GM23248 (cell line): Measurements from ENCODE around the gene ISG15. TPM values are rescaled to one million over a fixed set of nuclear protein-coding genes. Genes with fewer than 3 reads are reported as not detected.

Source experiments
- DNase-seq: peaks from one replicate; pipeline ENCODE4 v3.0.0-alpha.2; 2015
- H2AFZ ChIP-seq: fragments of 200-600 bp; sonication (generic); 2 replicates; pipeline ENCODE4 v1.6.1; 2016; ENCODE audit warnings: antibody characterized with exemption
- H3F3A ChIP-seq: fragments of 200-600 bp; sonication (generic); 2 replicates; pipeline ENCODE4 v1.6.1; 2016; ENCODE audit warnings: mild to moderate bottlenecking, antibody characterized with exemption, mixed run types; ENCODE audit not compliant: insufficient read depth
- H3K27ac ChIP-seq: fragments of 200-600 bp; sonication (generic); 2 replicates; pipeline ENCODE4 v1.5.1; 2016; ENCODE audit warnings: mild to moderate bottlenecking
- H3K27me3 ChIP-seq: fragments of 200-600 bp; sonication (generic); replicated peaks from 2 replicates; pipeline ENCODE4 v1.6.1; 2016; ENCODE audit warnings: mild to moderate bottlenecking; ENCODE audit not compliant: insufficient read depth
- H3K36me3 ChIP-seq: fragments of 200-600 bp; sonication (generic); 2 replicates; pipeline ENCODE4 v1.6.1; 2016; ENCODE audit warnings: low read depth, mild to moderate bottlenecking
- H3K4me1 ChIP-seq: fragments of 200-600 bp; sonication (generic); 2 replicates; pipeline ENCODE4 v1.6.1; 2016; ENCODE audit warnings: mild to moderate bottlenecking; ENCODE audit not compliant: insufficient read depth
- H3K4me2 ChIP-seq: fragments of 200-600 bp; sonication (generic); one replicate; pipeline ENCODE4 v1.6.1; 2016; ENCODE audit warnings: mild to moderate bottlenecking; ENCODE audit not compliant: unreplicated experiment
- H3K4me3 ChIP-seq: fragments of 200-600 bp; sonication (generic); 2 replicates; pipeline ENCODE4 v1.5.1; 2016; ENCODE audit warnings: mild to moderate bottlenecking
- H3K79me2 ChIP-seq: fragments of 200-600 bp; sonication (generic); 2 replicates; pipeline ENCODE4 v1.6.1; 2016; ENCODE audit warnings: mild to moderate bottlenecking; ENCODE audit not compliant: insufficient read depth
- H3K9ac ChIP-seq: fragments of 200-600 bp; sonication (generic); 2 replicates; pipeline ENCODE4 v1.6.1; 2016; ENCODE audit warnings: mild to moderate bottlenecking
- H3K9me2 ChIP-seq: fragments of 200-600 bp; sonication (generic); 2 replicates; pipeline ENCODE4 v1.6.1; 2016; ENCODE audit warnings: mixed run types, mild to moderate bottlenecking, moderate library complexity; ENCODE audit not compliant: insufficient read depth
- H3K9me3 ChIP-seq: fragments of 200-600 bp; sonication (generic); one replicate; pipeline ENCODE4 v1.6.1; 2017; ENCODE audit warnings: low read depth
- H4K20me1 ChIP-seq: fragments of 200-600 bp; sonication (generic); 2 replicates; pipeline ENCODE4 v1.6.0; 2016; ENCODE audit not compliant: insufficient read depth
- EZH2 ChIP-seq: fragments of 200-600 bp; sonication (generic); IDR thresholded peaks from 2 replicates; pipeline ENCODE4 v1.6.1; 2018; ENCODE audit warnings: antibody characterized with exemption, mild to moderate bottlenecking; ENCODE audit not compliant: insufficient read depth, poor library complexity, severe bottlenecking
- EZH2phosphoT487 ChIP-seq: fragments of 200-600 bp; sonication (generic); IDR thresholded peaks from 2 replicates; pipeline ENCODE4 v1.6.1; 2018; ENCODE audit warnings: antibody characterized with exemption, moderate library complexity, mild to moderate bottlenecking, low read depth; ENCODE audit not compliant: insufficient read depth
- WGBS, 2 experiments: methylation state at CpG; one replicate each; pipeline ENCODE4 v1.1.6; 2015 to 2017; ENCODE audit warnings: low lambda C conversion rate in 2 of 2, low coverage in 1 of 2; ENCODE audit errors: missing lambda C conversion rate in 2 of 2; 5-methylcytosine and 5-hydroxymethylcytosine counted together
- in situ Hi-C: fragments of 300-500 bp; cut with MboI; formaldehyde crosslinking; loops from 2 replicates; pipeline ENCODE4 v1.15.0; 2020
- polyA plus RNA-seq: library from polyadenylated mRNA; unstranded; fragments of >200 nt; fragmentation: Nextera tagmentation; extraction: Ambion mirVana; gene quantifications from 2 replicates; pipeline ENCODE4 v1.2.1, GENCODE V29; 2016
- total RNA-seq: library from RNA; depleted of rRNA; stranded (reverse); fragments of >200 nt; shearing (Covaris generic); gene quantifications from 2 replicates; pipeline ENCODE4 v1.2.3, GENCODE V29; 2014

ISG15 gene
- total and polyA plus RNA-seq, 2 experiments from 2014 or later, result 41.2 to 77.0 TPM

DNA sequence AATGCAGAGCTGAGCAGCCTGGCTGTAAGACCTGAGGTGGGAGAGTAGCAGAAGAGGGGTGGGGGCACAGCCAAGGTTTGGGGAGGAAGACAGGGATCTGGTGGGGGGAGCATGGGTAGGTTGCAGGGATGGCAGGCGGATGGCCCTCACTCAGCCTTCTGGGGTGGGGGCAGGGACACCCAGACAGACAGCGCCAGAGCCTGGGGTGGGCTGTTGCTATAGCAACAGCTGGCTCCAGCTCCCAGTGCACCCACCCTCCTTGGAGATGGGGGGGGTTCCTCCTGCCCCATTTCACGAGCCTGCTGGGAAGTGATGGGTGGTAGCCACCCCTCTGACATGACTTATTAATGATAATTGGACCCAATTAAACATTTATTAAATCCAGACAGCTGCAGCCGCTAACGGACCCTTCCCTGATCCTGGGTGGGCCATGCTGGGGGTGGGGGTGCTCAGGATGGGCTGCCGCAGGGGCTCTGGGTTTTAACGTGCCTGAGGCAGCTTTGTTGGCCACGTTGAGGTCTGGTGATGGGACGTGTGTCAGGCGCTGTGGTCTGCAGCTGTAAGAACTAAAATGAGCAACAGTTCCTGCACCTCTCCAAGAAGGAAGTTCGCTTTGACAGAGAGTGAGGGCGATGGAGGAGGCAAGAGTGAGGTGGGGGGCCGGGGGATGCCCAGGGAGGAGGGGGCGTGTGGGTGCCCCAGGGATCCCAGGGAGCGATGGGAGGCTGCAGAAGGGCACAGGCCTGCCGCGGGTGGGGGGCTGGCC, 26.0 kb downstream of the ISG15 start:
- Histone ChIP-seq H3K9me3 (no peaks in the 10 kb centered on the region), H3K4me2 (no peak overlapping the region), H3K9me2 (no peaks in the 10 kb centered on the region), H3K4me3 (no peak overlapping the region), H4K20me1 (no peaks in the 10 kb centered on the region), H3K9ac (no peak overlapping the region), H3K27ac (no peak overlapping the region), H3K36me3 (no peaks in the 10 kb centered on the region), H3K27me3 (peaks cover 1% of the 10 kb centered on the region), H3K79me2 (no peaks in the 10 kb centered on the region), H2AFZ (no peak overlapping the region), H3F3A (no peaks in the 10 kb centered on the region), H3K4me1 (no peaks in the 10 kb centered on the region)
- in situ Hi-C loops, result no loop called here
- TF ChIP-seq EZH2 (no peak), EZH2phosphoT487 (no peak)
- 16 to 27% methylated on average over 11 to 17 of the region's 17 CpGs for WGBS, 2 experiments
- no peak for DNase-seq

DNA sequence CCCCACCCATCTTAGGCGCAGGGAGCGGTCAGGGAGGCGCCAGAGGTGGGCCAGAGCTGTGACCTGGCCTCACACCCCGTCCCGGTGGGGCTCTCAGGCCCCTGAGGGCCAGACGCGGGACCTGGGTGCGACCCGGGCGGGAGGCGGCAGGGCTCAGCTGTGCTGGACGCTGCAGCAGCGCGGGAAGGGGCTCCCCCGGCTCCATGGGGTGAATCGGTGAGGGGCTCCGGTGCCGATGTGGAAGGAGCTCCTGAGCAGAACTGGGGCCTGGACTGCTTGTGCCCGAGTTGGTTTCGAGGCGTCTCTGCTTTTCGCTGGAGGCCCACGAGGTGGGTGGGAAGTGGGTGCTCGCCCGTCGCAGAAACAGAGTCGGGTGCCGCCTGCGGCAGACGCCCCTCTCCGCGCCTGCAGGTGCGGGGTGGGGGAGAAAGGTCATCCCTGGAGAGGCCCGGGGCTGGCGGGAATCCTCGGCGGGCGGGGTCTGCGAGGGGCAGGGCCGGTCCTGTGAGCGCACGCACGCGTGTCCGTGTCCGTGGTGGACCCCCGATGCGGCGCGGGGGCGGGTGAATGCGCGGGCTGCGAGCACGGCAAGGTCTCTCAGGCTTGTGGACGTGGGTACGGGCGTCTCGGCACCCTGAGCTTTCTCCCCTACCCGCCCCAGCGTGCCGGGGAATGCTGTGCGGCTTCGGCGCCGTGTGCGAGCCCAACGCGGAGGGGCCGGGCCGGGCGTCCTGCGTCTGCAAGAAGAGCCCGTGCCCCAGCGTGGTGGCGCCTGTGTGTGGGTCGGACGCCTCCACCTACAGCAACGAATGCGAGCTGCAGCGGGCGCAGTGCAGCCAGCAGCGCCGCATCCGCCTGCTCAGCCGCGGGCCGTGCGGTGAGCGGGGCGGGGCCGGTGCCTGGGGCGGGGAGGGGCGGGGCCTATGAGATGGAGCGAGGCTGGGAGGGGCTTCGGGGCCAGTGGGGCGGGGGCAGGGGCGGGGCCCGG, 27.0 kb downstream of the ISG15 start:
- Histone ChIP-seq H3K27me3 (no peaks in the 10 kb centered on the region), H3K9me2 (no peaks in the 10 kb centered on the region), H3K9ac (0 out of 2 replicates have a peak overlapping the region, but pooled peaks have one; percentile 30), H2AFZ (peak overlapping the region; percentile 70), H3K4me3 (peak overlapping the region; percentile 64), H3F3A (no peaks in the 10 kb centered on the region), H3K9me3 (no peaks in the 10 kb centered on the region), H3K79me2 (no peaks in the 10 kb centered on the region), H3K4me1 (no peaks in the 10 kb centered on the region), H3K4me2 (peak overlapping the region; percentile 83), H4K20me1 (no peaks in the 10 kb centered on the region), H3K36me3 (no peaks in the 10 kb centered on the region), H3K27ac (no peak overlapping the region)
- no peak for TF ChIP-seq EZH2phosphoT487
- no peak for TF ChIP-seq EZH2
- peak; percentile 94 for DNase-seq
- WGBS, 2 experiments, result 5 to 7% methylated on average over 33 to 95 of the region's 99 CpGs
- in situ Hi-C loops, result no loop called here

DNA sequence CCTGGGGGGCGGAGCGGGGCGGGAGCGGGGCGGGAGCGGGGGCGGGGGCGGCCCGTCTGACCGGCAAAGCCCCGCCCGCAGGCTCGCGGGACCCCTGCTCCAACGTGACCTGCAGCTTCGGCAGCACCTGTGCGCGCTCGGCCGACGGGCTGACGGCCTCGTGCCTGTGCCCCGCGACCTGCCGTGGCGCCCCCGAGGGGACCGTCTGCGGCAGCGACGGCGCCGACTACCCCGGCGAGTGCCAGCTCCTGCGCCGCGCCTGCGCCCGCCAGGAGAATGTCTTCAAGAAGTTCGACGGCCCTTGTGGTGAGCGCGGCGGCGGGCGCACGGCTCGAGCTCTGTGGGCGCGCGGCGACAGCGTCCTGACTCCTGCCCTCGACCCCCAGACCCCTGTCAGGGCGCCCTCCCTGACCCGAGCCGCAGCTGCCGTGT, 27.8 kb downstream of the ISG15 start:
- Histone ChIP-seq H3K4me2 (no peak overlapping the region), H3K9me2 (no peaks in the 10 kb centered on the region), H3F3A (no peaks in the 10 kb centered on the region), H3K27ac (no peak overlapping the region), H3K4me3 (no peak overlapping the region), H3K36me3 (no peaks in the 10 kb centered on the region), H3K9ac (no peak overlapping the region), H2AFZ (no peak overlapping the region), H3K27me3 (no peaks in the 10 kb centered on the region), H4K20me1 (no peaks in the 10 kb centered on the region), H3K9me3 (no peaks in the 10 kb centered on the region), H3K79me2 (no peaks in the 10 kb centered on the region), H3K4me1 (no peaks in the 10 kb centered on the region)
- no peak for TF ChIP-seq EZH2phosphoT487
- no peak for TF ChIP-seq EZH2
- no peak for DNase-seq
- 26 to 33% methylated on average over 41 to 51 of the region's 60 CpGs for WGBS, 2 experiments
- in situ Hi-C loops, result no loop called here

DNA sequence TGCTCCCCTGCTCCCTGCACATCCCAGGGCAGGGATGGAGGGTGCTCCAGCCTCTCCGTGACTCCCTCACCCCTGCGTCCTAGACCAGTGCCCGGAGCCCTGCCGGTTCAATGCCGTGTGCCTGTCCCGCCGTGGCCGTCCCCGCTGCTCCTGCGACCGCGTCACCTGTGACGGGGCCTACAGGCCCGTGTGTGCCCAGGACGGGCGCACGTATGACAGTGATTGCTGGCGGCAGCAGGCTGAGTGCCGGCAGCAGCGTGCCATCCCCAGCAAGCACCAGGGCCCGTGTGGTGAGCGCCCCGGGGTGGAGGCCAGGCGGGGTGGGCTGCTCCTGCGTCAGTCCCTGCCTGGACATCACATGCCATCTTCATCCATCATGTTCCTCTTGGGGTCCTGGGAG, 28.6 kb downstream of the ISG15 start:
- Histone ChIP-seq H3F3A (no peaks in the 10 kb centered on the region), H4K20me1 (no peaks in the 10 kb centered on the region), H3K4me3 (no peak overlapping the region), H3K27ac (no peak overlapping the region), H3K4me2 (no peak overlapping the region), H3K9ac (no peak overlapping the region), H3K36me3 (no peaks in the 10 kb centered on the region), H3K9me2 (no peaks in the 10 kb centered on the region), H2AFZ (no peak overlapping the region), H3K4me1 (no peaks in the 10 kb centered on the region), H3K79me2 (no peaks in the 10 kb centered on the region), H3K9me3 (no peaks in the 10 kb centered on the region), H3K27me3 (no peaks in the 10 kb centered on the region)
- TF ChIP-seq EZH2 (no peak), EZH2phosphoT487 (no peak)
- in situ Hi-C loops, result no loop called here
- no peak for DNase-seq
- 92 to 93% methylated on average over 25 of the region's 25 CpGs for WGBS, 2 experiments
